ENCODE measurements around the gene TJP3.

The TJP3 gene

GRCh38 chr19:3693025-3693925, 14.9 kb upstream of the TJP3 start:
- no peak for TF ChIP-seq CTCF (IDR thresholded peaks at IDR 0.05; ENCODE audit: insufficient read depth, low read length, poor library complexity, severe bottlenecking)
- no peak overlapping the region for H3K4me3 ChIP-seq (replicated peaks; ENCODE audit: low read depth, low read length)
- no peaks in the 10 kb centered on the region for H3K27me3 ChIP-seq (replicated peaks; ENCODE audit: control insufficient read depth, insufficient read depth, low read length)
- DNase-seq (ENCODE audit: extremely low read depth, insufficient read length), result no peak
- peaks cover 2% of the 10 kb centered on the region; the same call in 1 of the 2 replicates for H3K36me3 ChIP-seq (ENCODE audit: control insufficient read depth, insufficient read depth, low read length)

GRCh38 chr19:3694361-3695123, 13.6 kb upstream of the TJP3 start:
- Histone ChIP-seq H3K36me3 (ENCODE audit: control insufficient read depth, insufficient read depth, low read length) (peaks cover 2% of the 10 kb centered on the region; the same call in 1 of the 2 replicates), H3K4me3 (replicated peaks; ENCODE audit: low read depth, low read length) (no peak overlapping the region), H3K27me3 (replicated peaks; ENCODE audit: control insufficient read depth, insufficient read depth, low read length) (no peaks in the 10 kb centered on the region)
- DNase-seq (ENCODE audit: extremely low read depth, insufficient read length), result no peak
- no peak for TF ChIP-seq CTCF (IDR thresholded peaks at IDR 0.05; ENCODE audit: insufficient read depth, low read length, poor library complexity, severe bottlenecking)

GRCh38 chr19:3695124-3695733, 13.0 kb upstream of the TJP3 start:
- Histone ChIP-seq H3K4me3 (replicated peaks; ENCODE audit: low read depth, low read length) (no peak overlapping the region), H3K27me3 (replicated peaks; ENCODE audit: control insufficient read depth, insufficient read depth, low read length) (no peaks in the 10 kb centered on the region), H3K36me3 (ENCODE audit: control insufficient read depth, insufficient read depth, low read length) (peaks cover 2% of the 10 kb centered on the region; the same call in 1 of the 2 replicates)
- no peak for TF ChIP-seq CTCF (IDR thresholded peaks at IDR 0.05; ENCODE audit: insufficient read depth, low read length, poor library complexity, severe bottlenecking)
- no peak for DNase-seq (ENCODE audit: extremely low read depth, insufficient read length)

GRCh38 chr19:3695986-3696659, 12.1 kb upstream of the TJP3 start:
- Histone ChIP-seq H3K36me3 (ENCODE audit: control insufficient read depth, insufficient read depth, low read length) (peaks cover 2% of the 10 kb centered on the region; the same call in 1 of the 2 replicates), H3K4me3 (replicated peaks; ENCODE audit: low read depth, low read length) (no peak overlapping the region), H3K27me3 (replicated peaks; ENCODE audit: control insufficient read depth, insufficient read depth, low read length) (no peaks in the 10 kb centered on the region)
- no peak for DNase-seq (ENCODE audit: extremely low read depth, insufficient read length)
- no peak for TF ChIP-seq CTCF (IDR thresholded peaks at IDR 0.05; ENCODE audit: insufficient read depth, low read length, poor library complexity, severe bottlenecking)

GRCh38 chr19:3696660-3696995, 11.6 kb upstream of the TJP3 start:
- no peak for DNase-seq (ENCODE audit: extremely low read depth, insufficient read length)
- Histone ChIP-seq H3K27me3 (replicated peaks; ENCODE audit: control insufficient read depth, insufficient read depth, low read length) (no peaks in the 10 kb centered on the region), H3K4me3 (replicated peaks; ENCODE audit: low read depth, low read length) (no peak overlapping the region), H3K36me3 (ENCODE audit: control insufficient read depth, insufficient read depth, low read length) (peaks cover 2% of the 10 kb centered on the region; the same call in 1 of the 2 replicates)
- no peak for TF ChIP-seq CTCF (IDR thresholded peaks at IDR 0.05; ENCODE audit: insufficient read depth, low read length, poor library complexity, severe bottlenecking)
